Activated naive CD4-positive, alpha-beta T cell treated with anti-CD3 and anti-CD28 coated beads for 36 hours (primary cell): Measurements from ENCODE around the gene SPDYC. TPM values are rescaled to one million over a fixed set of nuclear protein-coding genes. Genes with fewer than 3 reads are reported as not detected.
A peak's percentile ranks its signal among the peaks of the same experiment; 100 is the strongest.

Experiments used
- CTCF ChIA-PET: fragments of 350-600 bp; sonication (Branson Sonifier 250); formaldehyde crosslinking; loops from one replicate; lab custom pipeline; 2021; ENCODE audit warnings: antibody characterized with exemption; lab: Charles Lee
- DNase-seq: peaks from one replicate; pipeline ENCODE4 v3.0.0-alpha.2; 2020
- H3K27ac Mint-ChIP-seq: one replicate; pipeline ENCODE4 v1.8.0; 2021; ENCODE audit warnings: mild to moderate bottlenecking, mixed read lengths
- H3K27me3 Mint-ChIP-seq: one replicate; pipeline ENCODE4 v1.8.0; 2021; ENCODE audit warnings: low read depth, mixed read lengths
- H3K36me3 Mint-ChIP-seq: one replicate; pipeline ENCODE4 v1.8.0; 2021; ENCODE audit warnings: low read depth, mixed read lengths
- H3K4me1 Mint-ChIP-seq: one replicate; pipeline ENCODE4 v1.8.0; 2021; ENCODE audit warnings: low read depth, mixed read lengths
- H3K4me3 Mint-ChIP-seq: one replicate; pipeline ENCODE4 v1.8.0; 2021; ENCODE audit warnings: mild to moderate bottlenecking, moderate library complexity, mixed read lengths
- H3K9me3 Mint-ChIP-seq: one replicate; pipeline ENCODE4 v1.8.0; 2021; ENCODE audit warnings: mixed read lengths
- intact Hi-C: fragments of 100-400 bp; cut with micrococcal nuclease; formaldehyde crosslinking; loops from one replicate; pipeline ENCODE4 v1.15.1; 2023
- total RNA-seq, 2 experiments: library from RNA; stranded (reverse); gene quantifications; one replicate each; pipeline ENCODE4 v1.2.3, GENCODE V29; 2021

The SPDYC gene
- total RNA-seq, 2 experiments from 2014 or later, result not detected

- DNase-seq, result peak; percentile 87
- CTCF ChIA-PET, result interaction anchor here (0.6 to 3.4 kb wide), 7 partner anchors 25 to 150 kb away, joined by 3 to 15 read pairs (median 4); partner anchors contain the start of gene TM7SF2
- Mint-ChIP-seq H3K36me3 (no peaks in the 10 kb centered on the region), H3K4me1 (peaks cover 15% of the 10 kb centered on the region), H3K4me3 (peak within 1 kb of the TSS; percentile 85), H3K9me3 (no peaks in the 10 kb centered on the region), H3K27ac (peak within 1 kb of the TSS; percentile 72), H3K27me3 (no peaks in the 10 kb centered on the region)
- intact Hi-C loops, result loop anchor here (1.0 to 10.0 kb wide), 6 partner anchors 43 to 677 kb away; partner anchors contain the start of genes CFL1, FAU and MRPL49
Observed at GRCh38 chr11:65181569-65182257, 11.7 kb downstream of the SPDYC start, which contains the start of gene CAPN1. Gene CAPN1 (plus strand): TSS chr11:65181928. CDS start chr11:65182702, 774 bp downstream.

GRCh38 chr11:65182258-65183170 is 12.5 kb downstream of the SPDYC start:
- CTCF ChIA-PET, result interaction anchor here (0.6 to 3.4 kb wide), 7 partner anchors 24 to 168 kb away, joined by 3 to 15 read pairs (median 4); partner anchors contain the start of gene TM7SF2
- Mint-ChIP-seq H3K9me3 (no peaks in the 10 kb centered on the region), H3K4me3 (peak overlapping the region; percentile 85), H3K4me1 (peaks cover 15% of the 10 kb centered on the region), H3K36me3 (no peaks in the 10 kb centered on the region), H3K27ac (peak overlapping the region; percentile 71), H3K27me3 (no peaks in the 10 kb centered on the region)
- intact Hi-C loops, result loop anchor here (10.0 kb wide), 1 partner anchor 72 kb away; no protein-coding TSS in a partner anchor
- DNase-seq, result no peak

- Mint-ChIP-seq H3K9me3 (no peaks in the 10 kb centered on the region), H3K4me3 (no peak overlapping the region), H3K4me1 (peaks cover 15% of the 10 kb centered on the region), H3K27me3 (no peaks in the 10 kb centered on the region), H3K27ac (no peak overlapping the region), H3K36me3 (no peaks in the 10 kb centered on the region)
- DNase-seq, result no peak
- intact Hi-C loops, result loop anchor here (10.0 kb wide), 1 partner anchor 71 kb away; no protein-coding TSS in a partner anchor
- CTCF ChIA-PET, result interaction anchor here (0.7 to 2.6 kb wide), 3 partner anchors 28 to 169 kb away, joined by 3 to 8 read pairs (median 3); no protein-coding TSS in a partner anchor
Observed at GRCh38 chr11:65183201-65183891, 13.3 kb downstream of the SPDYC start.

GRCh38 chr11:65184146-65184545 is 14.1 kb downstream of the SPDYC start:
- Mint-ChIP-seq H3K27me3 (no peaks in the 10 kb centered on the region), H3K27ac (no peak overlapping the region), H3K4me3 (no peak overlapping the region), H3K4me1 (peaks cover 15% of the 10 kb centered on the region), H3K36me3 (no peaks in the 10 kb centered on the region), H3K9me3 (no peaks in the 10 kb centered on the region)
- CTCF ChIA-PET, result interaction anchor here (0.7 kb wide), 1 partner anchor 27 kb away, joined by 3 read pairs; no protein-coding TSS in a partner anchor
- no peak for DNase-seq
- intact Hi-C loops, result loop anchor here (10.0 kb wide), 1 partner anchor 71 kb away; no protein-coding TSS in a partner anchor

GRCh38 chr11:65185171-65185570 is 15.1 kb downstream of the SPDYC start:
- H3K4me3 Mint-ChIP-seq, result no peak overlapping the region
- H3K27ac Mint-ChIP-seq, result no peak overlapping the region
- H3K4me1 Mint-ChIP-seq, result peaks cover 15% of the 10 kb centered on the region
- peaks cover 3% of the 10 kb centered on the region for H3K36me3 Mint-ChIP-seq
- no peaks in the 10 kb centered on the region for H3K27me3 Mint-ChIP-seq
- no peaks in the 10 kb centered on the region for H3K9me3 Mint-ChIP-seq
- CTCF ChIA-PET, result interaction anchor here (0.7 to 1.4 kb wide), 2 partner anchors 75 to 131 kb away, joined by 4 read pairs; no protein-coding TSS in a partner anchor
- no peak for DNase-seq
- intact Hi-C loops, result loop anchor here (10.0 kb wide), 1 partner anchor 70 kb away; no protein-coding TSS in a partner anchor

GRCh38 chr11:65185869-65186341 is 15.9 kb downstream of the SPDYC start:
- CTCF ChIA-PET, result interaction anchor here (0.7 to 1.4 kb wide), 3 partner anchors 39 to 130 kb away, joined by 3 to 4 read pairs (median 4); no protein-coding TSS in a partner anchor
- H3K27me3 Mint-ChIP-seq, result no peaks in the 10 kb centered on the region
- no peaks in the 10 kb centered on the region for H3K9me3 Mint-ChIP-seq
- H3K36me3 Mint-ChIP-seq, result peaks cover 5% of the 10 kb centered on the region
- peaks cover 15% of the 10 kb centered on the region for H3K4me1 Mint-ChIP-seq
- H3K4me3 Mint-ChIP-seq, result no peak overlapping the region
- H3K27ac Mint-ChIP-seq, result no peak overlapping the region
- intact Hi-C loops, result loop anchor here (10.0 kb wide), 1 partner anchor 69 kb away; no protein-coding TSS in a partner anchor
- DNase-seq, result no peak

GRCh38 chr11:65186701-65187100 is 16.7 kb downstream of the SPDYC start:
- Mint-ChIP-seq H3K27me3 (no peaks in the 10 kb centered on the region), H3K27ac (no peak overlapping the region), H3K4me1 (peaks cover 15% of the 10 kb centered on the region), H3K36me3 (peaks cover 5% of the 10 kb centered on the region), H3K9me3 (no peaks in the 10 kb centered on the region), H3K4me3 (no peak overlapping the region)
- DNase-seq, result no peak
- CTCF ChIA-PET, result interaction anchor here (0.6 to 1.4 kb wide), 3 partner anchors 20 to 129 kb away, joined by 3 to 4 read pairs (median 3); no protein-coding TSS in a partner anchor
- intact Hi-C loops, result loop anchor here (10.0 kb wide), 1 partner anchor 68 kb away; no protein-coding TSS in a partner anchor

- no peak for DNase-seq
- H3K27ac Mint-ChIP-seq, result no peak overlapping the region
- H3K4me1 Mint-ChIP-seq, result peaks cover 15% of the 10 kb centered on the region
- H3K36me3 Mint-ChIP-seq, result peaks cover 5% of the 10 kb centered on the region
- H3K27me3 Mint-ChIP-seq, result no peaks in the 10 kb centered on the region
- CTCF ChIA-PET, result interaction anchor here (0.6 kb wide), 1 partner anchor 20 kb away, joined by 3 read pairs; no protein-coding TSS in a partner anchor
- no peaks in the 10 kb centered on the region for H3K9me3 Mint-ChIP-seq
- H3K4me3 Mint-ChIP-seq, result no peak overlapping the region
- intact Hi-C loops, result loop anchor here (10.0 kb wide), 1 partner anchor 68 kb away; no protein-coding TSS in a partner anchor
Observed at GRCh38 chr11:65187146-65187675, 17.2 kb downstream of the SPDYC start.

- CTCF ChIA-PET, result interaction anchor here (0.6 kb wide), 1 partner anchor 141 kb away, joined by 3 read pairs; no protein-coding TSS in a partner anchor
- Mint-ChIP-seq H3K9me3 (no peaks in the 10 kb centered on the region), H3K27ac (no peak overlapping the region), H3K36me3 (peaks cover 5% of the 10 kb centered on the region), H3K27me3 (no peaks in the 10 kb centered on the region), H3K4me1 (peaks cover 9% of the 10 kb centered on the region), H3K4me3 (no peak overlapping the region)
- intact Hi-C loops, result loop anchor here (10.0 kb wide), 1 partner anchor 67 kb away; no protein-coding TSS in a partner anchor
- DNase-seq, result no peak
Observed at GRCh38 chr11:65187971-65188461, 18.0 kb downstream of the SPDYC start.

GRCh38 chr11:65188486-65188885 is 18.5 kb downstream of the SPDYC start:
- DNase-seq, result no peak
- Mint-ChIP-seq H3K36me3 (peaks cover 8% of the 10 kb centered on the region), H3K27me3 (no peaks in the 10 kb centered on the region), H3K9me3 (no peaks in the 10 kb centered on the region), H3K27ac (no peak overlapping the region), H3K4me1 (peaks cover 4% of the 10 kb centered on the region), H3K4me3 (no peak overlapping the region)
- CTCF ChIA-PET, result no interaction called here
- intact Hi-C loops, result loop anchor here (10.0 kb wide), 1 partner anchor 66 kb away; no protein-coding TSS in a partner anchor
